ENCODE data around the gene ZBTB8B.
"Not testable (repeated sequence)": the region's sequence is repeated elsewhere in the genome, so short reads cannot be mapped to it uniquely, and the experiment has no call there.

Gene ZBTB8B

DNA sequence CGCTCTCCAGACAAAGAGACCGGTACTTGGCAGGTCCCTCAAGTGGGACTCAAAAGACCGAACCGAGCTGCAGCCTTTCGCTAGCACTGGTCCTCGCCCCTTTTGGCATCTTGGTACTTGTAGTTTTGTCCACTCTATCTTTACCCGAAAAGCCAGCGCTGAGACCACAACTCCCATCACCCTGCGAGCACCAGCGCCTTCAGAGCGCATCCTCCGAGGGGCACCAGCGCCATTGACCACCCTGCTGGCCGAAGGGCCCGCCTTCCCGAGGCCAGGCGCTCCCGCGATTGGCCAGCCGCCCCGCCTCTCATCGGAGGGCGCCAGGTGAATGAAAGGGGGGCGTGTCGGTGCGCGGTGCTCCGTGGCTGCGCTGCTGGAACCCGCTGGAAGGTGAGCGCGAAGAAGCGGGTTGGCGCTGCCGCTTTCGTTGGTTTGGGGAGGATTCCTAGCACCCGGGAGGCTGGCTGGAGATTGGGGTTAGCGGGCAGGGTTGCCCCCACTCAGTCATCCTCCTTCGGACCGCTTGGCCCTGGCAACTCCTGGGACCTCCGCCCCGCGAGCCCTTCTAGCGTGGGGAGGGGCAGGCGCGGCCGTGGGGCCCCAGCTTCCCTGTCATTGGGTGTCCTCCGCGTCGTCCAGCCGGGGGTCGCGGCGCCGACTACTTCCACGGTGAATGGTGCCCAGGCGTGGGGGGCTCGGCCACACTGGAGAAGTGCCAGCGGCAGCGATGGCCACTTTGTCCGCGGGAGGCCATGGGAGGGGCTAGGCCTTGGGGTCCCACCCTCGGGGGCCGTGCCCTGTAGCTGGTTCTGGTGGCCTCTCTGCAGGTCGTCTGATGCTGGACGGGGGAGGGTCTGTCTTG lies at the start of gene ZBTB8B:
TSS of gene ZBTB8B (plus strand) at position 357 of the 862 bp plus-strand sequence. CDS start 5,553 bp downstream, outside the sequence.
- DNase-seq, result peak; percentile 91

GRCh38 chr1:32421775-32422174 lies 43.1 kb upstream of the ZBTB8B start:
- DNase-seq, result no peak

- no peak for DNase-seq
Measured at GRCh38 chr1:32426489-32427255, 38.2 kb upstream of the ZBTB8B start.

GRCh38 chr1:32427264-32427963 lies 37.5 kb upstream of the ZBTB8B start:
- DNase-seq, result no peak

DNA sequence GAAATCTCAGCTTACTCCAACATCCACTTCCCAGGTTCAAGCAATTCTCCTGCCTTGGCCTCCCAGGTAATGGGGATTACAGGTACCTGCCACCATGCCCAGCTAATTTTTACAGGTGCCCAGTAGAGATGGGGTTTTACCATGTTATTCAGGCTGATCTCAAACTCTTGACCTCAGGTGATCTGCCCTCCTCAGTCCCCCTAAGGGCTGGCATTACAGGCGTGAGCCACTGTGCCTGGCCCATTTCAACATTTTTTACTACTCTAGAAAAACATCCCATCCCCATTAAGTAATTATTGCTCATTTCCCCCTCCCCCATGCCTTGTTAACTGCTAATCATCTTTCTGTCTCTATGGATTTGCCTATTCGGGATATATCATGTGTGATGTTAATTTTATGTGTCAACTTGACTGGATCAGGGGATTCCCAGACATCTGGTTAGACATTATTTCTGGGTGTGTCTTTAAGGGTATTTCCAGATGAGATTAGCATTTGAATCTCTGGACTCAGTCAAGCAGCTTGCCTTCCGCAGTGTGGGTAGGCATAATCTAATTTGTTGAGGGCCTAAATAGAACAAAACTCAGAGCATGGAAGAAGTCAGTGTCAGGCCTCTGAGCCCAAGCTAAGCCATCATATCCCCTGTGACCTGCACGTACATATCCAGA lies 33.0 kb upstream of the ZBTB8B start:
- no peak for DNase-seq

DNA sequence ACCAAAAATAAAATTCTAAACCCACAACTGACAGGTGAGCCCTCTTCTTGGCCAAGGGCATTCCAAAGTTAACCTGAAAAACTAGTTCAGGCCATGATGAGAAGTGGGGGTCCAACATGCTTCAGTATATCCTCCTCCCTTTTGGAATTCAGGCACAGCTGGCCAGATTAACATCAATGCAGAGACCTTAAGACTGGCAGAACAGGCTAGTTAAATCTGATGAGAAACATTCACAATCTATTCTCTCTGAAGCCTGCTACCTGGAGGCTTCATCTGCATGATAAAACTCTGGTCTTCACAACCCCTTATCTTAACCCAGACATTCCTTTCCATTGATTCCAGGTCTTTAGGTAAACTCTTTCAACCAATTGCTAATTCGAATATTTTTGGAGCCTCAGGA lies 26.7 kb upstream of the ZBTB8B start:
- no peak for DNase-seq

GRCh38 chr1:32438777-32439176 lies 26.1 kb upstream of the ZBTB8B start:
- not testable (repeated sequence) for DNase-seq

DNA sequence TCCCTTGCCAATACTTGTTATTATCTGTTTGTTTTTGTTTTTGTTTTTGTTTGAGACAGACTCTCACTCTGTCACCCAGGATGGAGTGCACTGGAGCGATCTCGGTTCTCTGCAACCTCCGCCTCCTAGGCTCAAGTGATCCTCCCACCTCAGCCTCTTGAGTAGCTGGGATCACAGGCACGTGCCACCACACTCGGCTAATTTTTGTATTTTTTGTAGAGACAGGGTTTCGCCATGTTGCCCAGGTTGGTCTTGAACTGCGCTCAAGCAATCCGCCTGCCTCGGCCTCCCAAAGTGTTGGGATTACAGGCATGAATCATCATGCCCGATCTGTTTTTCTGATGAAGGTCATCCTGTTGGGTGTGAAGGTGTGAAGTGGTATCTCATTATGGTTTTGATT lies 23.4 kb upstream of the ZBTB8B start:
- DNase-seq, result not testable (repeated sequence)

- no peak for DNase-seq
Measured at GRCh38 chr1:32447469-32448185, 17.2 kb upstream of the ZBTB8B start.

DNA sequence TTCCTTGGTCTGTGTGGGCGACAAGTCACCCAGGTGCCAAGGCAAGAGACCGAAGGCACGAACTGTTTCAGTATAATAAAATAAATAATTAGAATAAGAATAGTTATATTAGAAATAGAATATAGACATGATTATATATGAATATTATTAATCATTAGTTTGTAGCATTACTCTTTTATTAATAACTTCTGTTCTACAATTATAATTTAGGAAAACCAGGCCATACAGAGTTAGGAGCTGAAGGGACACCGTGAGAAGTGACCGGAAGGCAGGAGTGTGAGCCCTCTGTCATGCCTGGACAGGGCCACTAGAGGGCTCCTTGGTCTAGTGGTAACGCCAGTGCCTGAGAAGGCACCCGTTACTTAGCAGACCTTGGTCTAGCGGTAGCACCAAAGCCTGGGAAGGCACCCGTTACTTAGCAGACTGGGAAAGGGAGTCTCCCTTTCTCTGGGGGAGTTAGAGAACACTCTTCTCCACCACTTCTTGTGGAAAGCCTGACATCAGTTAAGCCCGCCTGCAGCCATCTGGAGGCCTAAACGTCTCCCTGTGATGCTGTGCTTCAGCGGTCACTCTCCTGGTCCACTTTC lies 16.6 kb upstream of the ZBTB8B start:
- peak; percentile 69 for DNase-seq

DNA sequence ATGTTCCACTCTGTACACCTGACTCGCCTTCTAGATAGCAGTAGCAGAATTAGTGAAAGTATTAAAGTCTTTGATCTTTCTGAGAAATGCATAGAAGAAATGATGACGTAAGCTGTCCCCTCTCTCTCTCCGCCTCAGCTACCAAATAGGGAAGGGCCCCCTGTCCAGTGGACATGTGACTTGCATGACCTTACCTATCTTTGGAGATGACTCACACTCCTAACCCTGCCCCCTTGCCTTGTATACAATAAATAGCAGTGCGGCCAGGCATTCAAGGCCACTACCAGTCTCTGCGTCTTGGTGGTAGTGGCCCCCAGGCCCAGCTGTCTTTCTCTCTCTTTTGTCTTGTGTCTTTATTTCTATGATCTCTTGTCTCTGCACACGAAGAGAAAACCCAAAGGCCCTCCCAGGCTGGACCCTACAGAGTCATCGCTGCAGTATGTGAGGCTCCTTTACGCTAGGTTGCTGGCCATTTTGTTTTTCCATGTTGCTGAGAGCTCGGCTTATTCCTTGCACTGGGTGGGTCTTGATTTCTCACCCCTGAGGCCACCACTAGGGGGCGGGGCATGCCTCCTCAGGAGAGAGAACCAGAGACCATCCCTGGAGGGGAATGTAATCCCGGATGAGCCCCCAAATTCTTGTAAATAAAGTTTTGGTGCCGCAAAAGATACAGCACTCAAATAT lies 16.0 kb upstream of the ZBTB8B start:
- DNase-seq, result no peak

GRCh38 chr1:32449457-32449831 lies 15.4 kb upstream of the ZBTB8B start:
- not testable (repeated sequence) for DNase-seq

DNA sequence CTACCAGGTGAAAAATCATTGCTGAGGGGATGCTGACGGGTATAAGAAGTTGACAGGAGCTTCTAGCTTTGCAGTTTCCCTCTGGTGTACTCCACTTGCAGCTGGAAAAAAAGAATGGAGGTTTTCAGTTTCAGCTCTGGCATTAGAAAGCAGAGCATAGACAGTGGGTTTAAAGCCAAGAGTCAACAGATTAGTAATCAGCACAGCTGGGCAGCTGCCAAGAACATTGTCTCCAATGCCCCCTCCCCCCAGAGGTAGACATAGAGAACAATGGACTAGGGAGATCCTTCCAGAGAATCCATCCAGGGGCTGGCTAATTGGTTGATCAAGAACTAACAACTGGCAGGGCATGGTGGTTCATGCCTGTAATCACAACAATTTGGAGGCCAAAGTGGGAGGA lies 10.1 kb upstream of the ZBTB8B start:
- peak; percentile 5 for DNase-seq

DNA sequence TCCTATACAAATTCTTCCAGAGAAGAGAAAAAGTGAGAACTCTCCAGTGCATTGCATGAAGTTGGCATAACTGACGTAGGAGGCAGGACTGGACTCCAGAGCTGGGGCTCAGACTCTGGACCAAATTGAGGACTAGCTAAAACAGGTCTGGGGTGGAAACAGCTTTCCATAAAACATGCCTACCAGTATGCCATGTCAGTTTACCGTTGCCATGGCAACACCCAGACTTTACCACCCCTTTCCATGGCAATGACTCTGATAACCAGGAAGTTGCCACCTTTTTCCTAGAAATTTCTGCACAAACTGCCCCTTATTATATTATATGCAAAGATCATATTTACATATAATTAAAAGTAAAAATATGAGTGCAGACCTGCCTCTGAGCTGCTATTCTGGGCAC lies 8.9 kb upstream of the ZBTB8B start:
- DNase-seq, result no peak

- not testable (repeated sequence) for DNase-seq
Measured at GRCh38 chr1:32458798-32459197, 6.1 kb upstream of the ZBTB8B start.

GRCh38 chr1:32462977-32463376 lies 1.9 kb upstream of the ZBTB8B start:
- not testable (repeated sequence) for DNase-seq

GRCh38 chr1:32464191-32464715 lies 619 bp upstream of the ZBTB8B start:
- DNase-seq, result peak; percentile 62

DNA sequence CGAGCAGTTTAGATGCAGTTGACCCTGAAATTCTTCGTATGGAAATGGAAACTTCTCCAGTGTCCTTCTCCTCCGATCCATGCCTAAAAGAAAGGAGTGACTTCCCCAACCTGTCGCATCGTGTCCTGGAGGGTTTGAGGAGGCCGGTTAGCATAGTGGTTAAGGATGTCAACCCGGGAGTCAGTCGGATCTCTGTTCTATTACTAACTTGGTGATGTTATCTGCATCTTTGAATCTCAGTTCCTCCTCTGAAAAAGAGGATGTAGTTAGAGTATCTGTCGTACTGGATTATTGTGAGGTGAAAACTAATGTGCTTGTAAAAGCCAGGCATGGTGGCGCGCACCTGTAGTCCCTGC lies 684 bp downstream of the ZBTB8B start:
- DNase-seq, result no peak

DNA sequence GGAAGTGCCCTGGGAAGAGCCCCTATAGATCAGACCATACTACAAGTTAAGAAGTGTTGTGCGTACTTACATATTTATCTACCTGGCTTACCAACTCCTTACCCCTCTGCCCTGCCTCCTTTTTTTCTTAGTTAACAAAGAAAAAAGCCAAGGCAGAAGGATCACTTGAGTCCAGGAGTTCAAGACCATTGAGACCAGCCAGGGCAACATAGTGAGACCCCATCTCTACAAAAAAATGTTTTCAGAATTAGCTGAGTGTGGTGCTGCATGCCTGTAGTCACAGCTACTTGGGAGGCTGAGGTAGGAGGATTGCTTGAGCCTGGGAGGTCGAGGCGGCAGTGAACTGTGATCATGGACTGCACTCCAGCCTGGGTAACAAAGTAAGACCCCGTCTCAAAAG lies 1.9 kb downstream of the ZBTB8B start:
- no peak for DNase-seq

DNA sequence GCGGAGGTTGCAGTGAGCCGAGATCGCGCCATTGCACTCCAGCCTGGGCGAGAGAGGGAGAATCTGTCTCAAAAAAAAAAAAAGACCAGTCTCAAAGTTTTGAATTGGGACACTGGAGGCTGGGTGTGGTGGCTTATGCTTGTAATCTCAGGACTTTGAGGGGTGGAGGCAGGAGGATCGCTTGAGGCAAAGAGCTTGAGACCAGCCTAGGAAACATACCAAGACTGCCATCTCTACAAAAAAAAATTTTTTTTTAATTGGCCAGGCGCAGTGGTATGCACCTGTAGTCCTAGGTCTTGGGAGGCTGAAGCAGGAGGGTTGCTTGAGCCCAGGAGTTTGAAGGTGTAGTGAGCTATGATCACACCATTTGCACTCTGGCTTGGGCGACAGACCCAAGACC lies 3.9 kb downstream of the ZBTB8B start:
- no peak for DNase-seq

DNA sequence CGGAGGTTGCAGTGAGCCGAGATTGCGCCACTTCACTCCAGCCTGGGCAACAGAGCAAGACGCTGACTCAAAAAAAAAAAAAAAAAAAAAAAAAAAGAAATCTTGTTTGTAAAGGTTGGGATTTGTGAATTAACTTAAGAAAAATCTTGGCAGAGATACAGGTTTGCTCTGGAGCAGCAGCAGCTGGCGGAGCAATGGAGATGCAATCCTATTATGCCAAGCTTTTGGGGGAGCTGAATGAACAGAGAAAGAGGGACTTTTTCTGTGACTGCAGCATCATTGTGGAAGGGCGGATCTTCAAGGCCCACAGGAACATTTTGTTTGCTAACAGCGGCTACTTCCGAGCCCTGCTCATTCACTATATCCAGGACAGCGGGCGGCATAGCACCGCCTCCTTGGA lies 5.6 kb downstream of the ZBTB8B start:
- peak; percentile 16 for DNase-seq
